Mesothelial cell of epicardium (in vitro differentiated cells): Measurements from ENCODE around the gene USP31. TPM values are rescaled to one million over a fixed set of nuclear protein-coding genes. Genes with fewer than 3 reads are reported as not detected.

ENCODE experiments used
- DNase-seq, 2 experiments: peaks; one replicate each; pipeline ENCODE4 v3.0.0; 2021; ENCODE audit warnings: low spot score in 2 of 2; ENCODE audit not compliant: unreplicated experiment in 2 of 2
- H3K27ac Mint-ChIP-seq: 2 replicates; pipeline ENCODE4 v1.8.0; 2021; ENCODE audit warnings: mixed read lengths
- H3K27me3 Mint-ChIP-seq: 2 replicates; pipeline ENCODE4 v1.8.0; 2021; ENCODE audit warnings: low read depth, mixed read lengths
- H3K36me3 Mint-ChIP-seq: 2 replicates; pipeline ENCODE4 v1.8.0; 2021; ENCODE audit warnings: mixed read lengths
- H3K4me1 Mint-ChIP-seq: 2 replicates; pipeline ENCODE4 v1.8.0; 2021; ENCODE audit warnings: mixed read lengths
- H3K4me3 Mint-ChIP-seq: 2 replicates; pipeline ENCODE4 v1.8.0; 2021; ENCODE audit warnings: mild to moderate bottlenecking, moderate library complexity, mixed read lengths
- H3K9me3 Mint-ChIP-seq: 2 replicates; pipeline ENCODE4 v1.8.0; 2021; ENCODE audit warnings: mixed read lengths
- total RNA-seq: library from RNA; stranded (reverse); gene quantifications from 3 replicates; pipeline ENCODE4 v1.2.1, GENCODE V29; 2021
- TF ChIP-seq, protein P1 (sequence below): fragments of 200-600 bp; sonication (generic); IDR thresholded peaks from one replicate; pipeline ENCODE4 v1.5.0; 2021; ENCODE audit warnings: antibody characterized with exemption; ENCODE audit not compliant: unreplicated experiment

The USP31 gene
- total RNA-seq, 1 donor from 2014 or later, result 13.7 TPM

- Mint-ChIP-seq H3K4me3 (no peak overlapping the region), H3K36me3 (no peaks in the 10 kb centered on the region), H3K27me3 (no peaks in the 10 kb centered on the region), H3K9me3 (peaks cover 6% of the 10 kb centered on the region), H3K4me1 (peaks cover 21% of the 10 kb centered on the region), H3K27ac (peak overlapping the region; percentile 25)
- TF ChIP-seq, protein P1, sequence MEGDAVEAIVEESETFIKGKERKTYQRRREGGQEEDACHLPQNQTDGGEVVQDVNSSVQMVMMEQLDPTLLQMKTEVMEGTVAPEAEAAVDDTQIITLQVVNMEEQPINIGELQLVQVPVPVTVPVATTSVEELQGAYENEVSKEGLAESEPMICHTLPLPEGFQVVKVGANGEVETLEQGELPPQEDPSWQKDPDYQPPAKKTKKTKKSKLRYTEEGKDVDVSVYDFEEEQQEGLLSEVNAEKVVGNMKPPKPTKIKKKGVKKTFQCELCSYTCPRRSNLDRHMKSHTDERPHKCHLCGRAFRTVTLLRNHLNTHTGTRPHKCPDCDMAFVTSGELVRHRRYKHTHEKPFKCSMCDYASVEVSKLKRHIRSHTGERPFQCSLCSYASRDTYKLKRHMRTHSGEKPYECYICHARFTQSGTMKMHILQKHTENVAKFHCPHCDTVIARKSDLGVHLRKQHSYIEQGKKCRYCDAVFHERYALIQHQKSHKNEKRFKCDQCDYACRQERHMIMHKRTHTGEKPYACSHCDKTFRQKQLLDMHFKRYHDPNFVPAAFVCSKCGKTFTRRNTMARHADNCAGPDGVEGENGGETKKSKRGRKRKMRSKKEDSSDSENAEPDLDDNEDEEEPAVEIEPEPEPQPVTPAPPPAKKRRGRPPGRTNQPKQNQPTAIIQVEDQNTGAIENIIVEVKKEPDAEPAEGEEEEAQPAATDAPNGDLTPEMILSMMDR, result no peak
- no peak for DNase-seq
These were observed 29.7 kb downstream of the USP31 start for GRCh38 chr16:23119570-23119969.

DNA sequence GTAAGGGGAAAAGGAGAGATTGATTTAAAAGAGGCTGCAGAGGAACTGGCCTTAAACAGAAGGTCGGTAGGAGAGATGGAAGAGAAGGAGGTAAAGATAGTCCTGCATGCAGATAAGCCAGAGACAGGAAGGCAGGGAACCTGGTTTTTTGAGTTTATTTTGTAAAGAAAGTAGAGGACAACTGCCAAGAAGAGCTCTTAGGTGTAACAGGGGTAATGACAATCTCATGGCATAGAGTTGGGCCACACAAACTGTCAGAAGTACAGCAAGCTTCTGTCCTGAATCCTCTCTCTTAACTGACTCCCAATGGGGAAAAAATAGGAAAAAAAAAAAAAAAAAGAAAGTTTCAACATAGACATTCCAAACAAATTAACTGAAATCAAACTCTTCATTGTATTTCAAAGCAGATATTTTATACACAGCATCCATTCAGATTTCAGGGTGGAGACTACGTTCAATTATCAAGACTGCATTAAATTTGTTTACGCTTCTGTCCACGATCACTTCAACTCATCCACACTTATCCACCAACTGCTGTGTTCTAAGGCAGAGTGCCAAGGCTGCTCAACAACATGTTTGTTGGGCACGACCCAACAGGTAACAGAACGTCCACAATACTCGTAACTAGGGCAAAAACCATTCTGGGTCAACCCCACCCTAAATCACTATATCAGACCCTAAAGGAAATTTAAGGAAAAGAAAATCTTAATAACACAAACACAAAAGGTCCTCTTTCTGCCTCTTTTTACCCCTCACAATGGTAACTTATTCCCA lies 34.9 kb downstream of the USP31 start:
- DNase-seq, result no peak
- Mint-ChIP-seq H3K27ac (no peak overlapping the region), H3K36me3 (peaks cover 11% of the 10 kb centered on the region), H3K9me3 (peaks cover 13% of the 10 kb centered on the region), H3K27me3 (no peaks in the 10 kb centered on the region), H3K4me3 (no peak overlapping the region), H3K4me1 (peaks cover 4% of the 10 kb centered on the region)
- TF ChIP-seq, protein P1, result no peak

DNA sequence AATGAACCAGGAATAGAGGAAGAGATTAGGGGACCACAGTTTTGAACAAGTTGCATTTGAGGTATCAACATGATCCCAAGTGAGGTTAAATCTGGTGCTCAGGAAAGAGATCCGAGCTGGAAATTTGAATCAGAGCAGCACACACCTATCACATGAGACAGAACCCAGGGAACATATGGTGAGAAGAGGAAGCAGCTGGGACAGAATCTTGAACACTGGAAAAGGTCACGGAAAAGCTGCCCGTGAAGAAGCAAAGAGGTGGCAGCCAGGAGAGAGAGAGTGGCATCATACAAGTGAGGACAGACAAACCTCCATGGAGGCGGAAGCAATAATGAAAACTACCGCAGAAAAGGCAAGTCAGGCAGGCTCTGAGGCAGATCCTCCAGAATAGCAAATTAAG lies 36.1 kb downstream of the USP31 start:
- no peak overlapping the region for H3K4me3 Mint-ChIP-seq
- TF ChIP-seq, protein P1, result no peak
- DNase-seq, result no peak
- no peak overlapping the region for H3K27ac Mint-ChIP-seq
- H3K27me3 Mint-ChIP-seq, result no peaks in the 10 kb centered on the region
- H3K9me3 Mint-ChIP-seq, result peaks cover 22% of the 10 kb centered on the region
- peaks cover 2% of the 10 kb centered on the region for H3K4me1 Mint-ChIP-seq
- peaks cover 15% of the 10 kb centered on the region for H3K36me3 Mint-ChIP-seq

DNA sequence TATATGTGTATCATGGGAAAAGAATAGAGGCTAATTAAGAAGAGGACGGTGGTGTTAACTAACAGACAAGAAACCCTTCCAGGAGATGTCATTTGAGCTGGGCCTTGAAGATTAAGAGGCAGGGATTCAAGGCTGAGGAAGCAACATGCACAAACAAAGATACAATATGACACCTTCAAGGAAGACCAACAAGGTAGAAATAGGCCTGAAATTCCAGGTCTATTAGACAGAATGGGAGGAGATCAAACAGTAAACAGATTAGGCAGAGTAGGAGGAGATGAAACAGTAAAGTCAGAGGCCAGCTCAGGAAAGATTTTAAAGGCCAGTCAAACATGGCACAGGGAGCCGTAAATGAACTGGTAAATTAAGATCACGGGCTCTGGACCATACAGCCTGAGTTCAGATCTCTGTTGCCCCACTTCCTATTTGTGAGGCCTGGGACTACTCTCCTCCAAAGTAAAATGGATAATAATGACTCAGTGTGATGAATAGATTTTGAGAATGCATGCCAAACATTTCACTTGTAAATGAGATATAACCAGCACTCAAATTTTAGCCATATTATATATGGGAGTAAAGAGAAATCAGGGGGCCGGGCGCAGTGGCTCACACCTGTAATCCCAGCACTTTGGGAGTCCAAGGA lies 38.9 kb downstream of the USP31 start:
- no peak overlapping the region for H3K4me3 Mint-ChIP-seq
- H3K36me3 Mint-ChIP-seq, result peaks cover 21% of the 10 kb centered on the region
- H3K27ac Mint-ChIP-seq, result no peak overlapping the region
- DNase-seq, result no peak
- no peaks in the 10 kb centered on the region for H3K27me3 Mint-ChIP-seq
- no peaks in the 10 kb centered on the region for H3K4me1 Mint-ChIP-seq
- TF ChIP-seq, protein P1, result no peak
- H3K9me3 Mint-ChIP-seq, result peaks cover 23% of the 10 kb centered on the region

GRCh38 chr16:23107936-23108335 lies 41.3 kb downstream of the USP31 start:
- Mint-ChIP-seq H3K9me3 (peaks cover 23% of the 10 kb centered on the region), H3K4me3 (no peak overlapping the region), H3K36me3 (peaks cover 25% of the 10 kb centered on the region), H3K27ac (peak overlapping the region; percentile 21), H3K27me3 (no peaks in the 10 kb centered on the region), H3K4me1 (no peaks in the 10 kb centered on the region)
- TF ChIP-seq, protein P1, result no peak
- DNase-seq, result no peak
